CD4-positive, alpha-beta memory T cell (primary cell): ENCODE data around the gene LFNG. TPM values are rescaled to one million over a fixed set of nuclear protein-coding genes. Genes with fewer than 3 reads are reported as not detected.
A peak's percentile ranks its signal among the peaks of the same experiment; 100 is the strongest.

ENCODE experiments used
- CTCF ChIA-PET: fragments of 350-600 bp; sonication (Branson Sonifier 250); formaldehyde crosslinking; loops from one replicate; lab custom pipeline; 2021; ENCODE audit warnings: inconsistent platforms; ENCODE audit not compliant: partially characterized antibody; lab: Charles Lee
- POLR2A ChIA-PET: fragments of 350-600 bp; sonication (Branson Sonifier 250); formaldehyde crosslinking; loops from one replicate; lab custom pipeline; 2021; ENCODE audit not compliant: partially characterized antibody; lab: Charles Lee
- DNase-seq, 5 donors: peaks; one replicate each; pipeline versions ENCODE4 v3.0.0 to v3.0.0-alpha.2; 2020 to 2022; ENCODE audit warnings: mixed read lengths in 1 of 5
- H3K27ac ChIP-seq: one replicate; pipeline ENCODE4 v1.7.0; 2013; ENCODE audit warnings: low read depth, low read length
- H3K27me3 ChIP-seq: 2 replicates; pipeline ENCODE4 v1.7.0; 2013; ENCODE audit warnings: mild to moderate bottlenecking, low read length, moderate library complexity; ENCODE audit not compliant: insufficient read depth
- H3K36me3 ChIP-seq: 2 replicates; pipeline ENCODE4 v1.7.0; 2013; ENCODE audit warnings: mild to moderate bottlenecking, low read length, moderate library complexity; ENCODE audit not compliant: insufficient read depth
- H3K4me1 ChIP-seq: 2 replicates; pipeline ENCODE4 v1.7.0; 2013; ENCODE audit warnings: mild to moderate bottlenecking, low read length, moderate library complexity; ENCODE audit not compliant: insufficient read depth
- H3K4me3 ChIP-seq, 2 donors: one replicate each; pipeline ENCODE4 v1.7.0; 2013; ENCODE audit warnings: low read length in 2 of 2, mild to moderate bottlenecking in 1 of 2
- H3K9me3 ChIP-seq, 2 donors: one replicate each; pipeline ENCODE4 v1.7.0; 2013; ENCODE audit warnings: low read length in 2 of 2, control low read depth in 1 of 2; ENCODE audit not compliant: control insufficient read depth in 1 of 2
- H3K27ac Mint-ChIP-seq, 7 donors: one replicate each; pipeline ENCODE4 v1.8.0; 2020 to 2021; ENCODE audit warnings: mixed read lengths in 7 of 7, mild to moderate bottlenecking in 6 of 7, inconsistent platforms in 3 of 7, moderate library complexity in 3 of 7
- H3K27me3 Mint-ChIP-seq, 2 donors: one replicate each; pipeline ENCODE4 v1.8.0; 2020 to 2021; ENCODE audit warnings: mixed read lengths in 2 of 2
- H3K36me3 Mint-ChIP-seq, 2 donors: one replicate each; pipeline ENCODE4 v1.8.0; 2020 to 2021; ENCODE audit warnings: mixed read lengths in 2 of 2, inconsistent platforms in 1 of 2, mild to moderate bottlenecking in 1 of 2
- H3K4me1 Mint-ChIP-seq, 4 donors: one replicate each; pipeline ENCODE4 v1.8.0; 2020 to 2021; ENCODE audit warnings: mixed read lengths in 4 of 4, mild to moderate bottlenecking in 1 of 4
- H3K4me3 Mint-ChIP-seq, 8 donors: one replicate each; pipeline ENCODE4 v1.8.0; 2020 to 2021; ENCODE audit warnings: mixed read lengths in 8 of 8, mild to moderate bottlenecking in 7 of 8, moderate library complexity in 6 of 8, inconsistent platforms in 3 of 8
- H3K9me3 Mint-ChIP-seq, 8 donors: one replicate each; pipeline ENCODE4 v1.8.0; 2020 to 2021; ENCODE audit warnings: mixed read lengths in 8 of 8, mild to moderate bottlenecking in 5 of 8, inconsistent platforms in 3 of 8, moderate library complexity in 1 of 8
- intact Hi-C: fragments of 100-400 bp; cut with micrococcal nuclease; formaldehyde crosslinking; loops from one replicate; pipeline ENCODE4 v1.15.1; 2023
- microRNA-seq: library from miRNA; unstranded; fragments of <30 nt; microRNA quantifications from one replicate; pipeline ENCODE4 v1.2.0, GENCODE V29; 2021; ENCODE audit warnings: borderline replicate concordance, borderline number of aligned reads, borderline microRNAs expressed, mixed read lengths
- polyA plus RNA-seq, 2 donors: library from polyadenylated mRNA; unstranded; fragments of 300-500 nt; fragmentation: Illumina TruSeq; gene quantifications; one replicate each; pipeline ENCODE4 v1.2.3, GENCODE V29; 2021
- total RNA-seq, 2 experiments: library from RNA; stranded (reverse); gene quantifications; one replicate each; pipeline ENCODE4 v1.2.3, GENCODE V29; 2021

LFNG gene
- total and polyA plus RNA-seq, 4 experiments from 2014 or later = 0.09 to 127 (median 64.3) TPM

- Histone ChIP-seq H3K4me1 (no peaks in the 10 kb centered on the region), H3K27ac (no peak overlapping the region), H3K27me3 (no peaks in the 10 kb centered on the region), H3K36me3 (no peaks in the 10 kb centered on the region), H3K9me3 (no peaks in the 10 kb centered on the region), H3K4me3 (no peak overlapping the region)
- CTCF ChIA-PET = no interaction called here
- H3K4me3 Mint-ChIP-seq = no peak overlapping the region
- H3K9me3 Mint-ChIP-seq = no peaks in the 10 kb centered on the region
- peak overlapping the region in 1 of 7 donors; percentile 86 for H3K27ac Mint-ChIP-seq
- H3K36me3 Mint-ChIP-seq = peaks cover 10 to 11% of the 10 kb centered on the region in 2 donors
- intact Hi-C loops = no loop called here
- H3K27me3 Mint-ChIP-seq = no peaks in the 10 kb centered on the region
- DNase-seq = no peak
- POLR2A ChIA-PET = interaction anchor here (0.5 kb wide), 1 partner anchor 235 kb away, joined by 3 read pairs; no protein-coding TSS in a partner anchor
- peaks cover 0 to 1% (median under 1%) of the 10 kb centered on the region in 4 donors for H3K4me1 Mint-ChIP-seq
Observed at GRCh38 chr7:2575046-2575732, 55.6 kb downstream of the LFNG start.

- Mint-ChIP-seq H3K4me3 (no peak overlapping the region), H3K4me1 (peaks cover 0 to 1% (median under 1%) of the 10 kb centered on the region in 4 donors), H3K27me3 (no peaks in the 10 kb centered on the region), H3K36me3 (peaks cover 10 to 11% of the 10 kb centered on the region in 2 donors), H3K9me3 (no peaks in the 10 kb centered on the region), H3K27ac (no peak overlapping the region)
- intact Hi-C loops = no loop called here
- POLR2A ChIA-PET = interaction anchor here (0.5 kb wide), 1 partner anchor 236 kb away, joined by 3 read pairs; no protein-coding TSS in a partner anchor
- no peak overlapping the region for H3K27ac ChIP-seq
- H3K27me3 ChIP-seq = no peaks in the 10 kb centered on the region
- no peaks in the 10 kb centered on the region for H3K36me3 ChIP-seq
- no peak for DNase-seq
- no peaks in the 10 kb centered on the region for H3K9me3 ChIP-seq
- CTCF ChIA-PET = no interaction called here
- H3K4me1 ChIP-seq = no peaks in the 10 kb centered on the region
- no peak overlapping the region for H3K4me3 ChIP-seq
Observed at GRCh38 chr7:2575733-2576340, 56.3 kb downstream of the LFNG start.

DNA sequence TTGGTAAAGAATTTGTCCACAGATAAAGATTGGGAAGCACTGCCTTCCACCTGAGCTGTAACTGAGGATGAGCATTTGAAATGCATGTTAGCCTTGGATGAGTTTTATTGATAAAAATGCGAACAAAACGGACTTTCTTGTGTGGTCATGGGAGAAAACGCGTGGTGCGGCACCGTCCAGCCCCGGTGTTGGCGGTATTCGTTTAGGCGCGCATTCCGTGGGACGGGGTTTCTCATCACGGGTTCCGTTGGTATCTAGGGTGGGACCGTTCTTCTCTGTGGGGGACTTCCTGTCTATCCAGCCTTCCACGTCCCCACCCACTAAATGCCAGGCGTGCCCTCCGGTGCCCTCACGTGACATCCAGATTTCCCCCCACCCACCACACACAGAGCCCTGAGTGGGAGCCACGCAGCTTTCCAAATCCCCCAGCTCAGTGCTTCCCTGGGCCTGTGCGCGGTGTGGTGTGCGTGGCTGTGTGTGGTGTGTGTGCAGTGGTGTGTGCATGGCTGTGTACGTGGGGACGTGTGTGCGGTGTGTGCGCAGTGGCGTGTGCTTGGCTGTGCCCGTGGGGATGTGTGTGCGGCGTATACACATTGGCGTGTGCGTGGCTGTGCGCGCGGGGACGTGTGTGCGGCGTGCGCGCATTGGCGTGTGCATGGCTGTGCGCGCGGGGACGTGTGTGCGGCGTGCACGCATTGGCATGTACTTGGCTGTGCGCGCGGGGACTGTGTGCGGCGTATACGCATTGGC lies 57.3 kb downstream of the LFNG start:
- DNase-seq = no peak
- Mint-ChIP-seq H3K27me3 (no peaks in the 10 kb centered on the region), H3K27ac (peak overlapping the region in 1 of 7 donors; percentile 42), H3K4me1 (peaks cover 0 to 1% (median under 1%) of the 10 kb centered on the region in 4 donors), H3K36me3 (peaks cover 10 to 11% of the 10 kb centered on the region in 2 donors), H3K4me3 (no peak overlapping the region), H3K9me3 (no peaks in the 10 kb centered on the region)
- Histone ChIP-seq H3K4me1 (no peaks in the 10 kb centered on the region), H3K9me3 (no peaks in the 10 kb centered on the region), H3K27me3 (no peaks in the 10 kb centered on the region), H3K36me3 (no peaks in the 10 kb centered on the region), H3K4me3 (no peak overlapping the region), H3K27ac (no peak overlapping the region)
- intact Hi-C loops = no loop called here
- ChIA-PET CTCF (no interaction called here), POLR2A (no interaction called here)

Small RNA genes lying within 50 kb of the gene (microRNA-seq; reads per million reads assigned to microRNA genes)
- not detected for gene MIR4648

Other genes starting within 250 kb of the LFNG start
- 1 to 10 TPM; 6.9 to 9.9 TPM for gene SNX8, start 205.3 kb upstream of the LFNG start, total RNA-seq
- gene SNX8, start 205.3 kb upstream of the LFNG start, polyA plus RNA-seq = 1 to 10 TPM; 6.6 to 7.4 TPM
- gene EIF3B, start 164.9 kb upstream of the LFNG start, total RNA-seq = 100 to 1,000 TPM; 126 to 138 TPM
- 100 to 1,000 TPM in 1 of 2 donors, 10 to 100 TPM in 1; 78.7 to 135 TPM for gene EIF3B, start 164.9 kb upstream of the LFNG start, polyA plus RNA-seq
- 10 to 100 TPM; 29.5 to 30.7 TPM for gene CHST12, start 116.2 kb upstream of the LFNG start, total RNA-seq
- gene CHST12, start 116.2 kb upstream of the LFNG start, polyA plus RNA-seq = 10 to 100 TPM; 11.6 to 22.5 TPM
- not detected for gene GRIFIN, start 43.4 kb upstream of the LFNG start, total RNA-seq
- gene GRIFIN, start 43.4 kb upstream of the LFNG start, polyA plus RNA-seq = not detected
- 10 to 100 TPM; 37.0 to 41.4 TPM for gene BRAT1, start 35.8 kb downstream of the LFNG start, total RNA-seq
- 10 to 100 TPM; 24.2 to 42.4 TPM for gene BRAT1, start 35.8 kb downstream of the LFNG start, polyA plus RNA-seq
- gene IQCE, start 39.2 kb downstream of the LFNG start, total RNA-seq = 1 to 10 TPM; 8.2 to 9.4 TPM
- gene IQCE, start 39.2 kb downstream of the LFNG start, polyA plus RNA-seq = 1 to 10 TPM in 1 of 2 donors, under 1 TPM in 1; 0.81 to 3.7 TPM
- 10 to 100 TPM; 10.3 to 12.0 TPM for gene TTYH3, start 112.2 kb downstream of the LFNG start, total RNA-seq
- gene TTYH3, start 112.2 kb downstream of the LFNG start, polyA plus RNA-seq = 1 to 10 TPM in 1 of 2 donors, under 1 TPM in 1; 0.14 to 1.3 TPM
- gene AMZ1, start 168.4 kb downstream of the LFNG start, total RNA-seq = 1 to 10 TPM; 1.6 to 2.0 TPM
- gene AMZ1, start 168.4 kb downstream of the LFNG start, polyA plus RNA-seq = under 1 TPM in 1 of 2 donors, not detected in 1; 0.15 TPM